ENCODE data around the gene BTBD9.
A peak's percentile ranks its signal among the peaks of the same experiment; 100 is the strongest.

The BTBD9 gene

DNA sequence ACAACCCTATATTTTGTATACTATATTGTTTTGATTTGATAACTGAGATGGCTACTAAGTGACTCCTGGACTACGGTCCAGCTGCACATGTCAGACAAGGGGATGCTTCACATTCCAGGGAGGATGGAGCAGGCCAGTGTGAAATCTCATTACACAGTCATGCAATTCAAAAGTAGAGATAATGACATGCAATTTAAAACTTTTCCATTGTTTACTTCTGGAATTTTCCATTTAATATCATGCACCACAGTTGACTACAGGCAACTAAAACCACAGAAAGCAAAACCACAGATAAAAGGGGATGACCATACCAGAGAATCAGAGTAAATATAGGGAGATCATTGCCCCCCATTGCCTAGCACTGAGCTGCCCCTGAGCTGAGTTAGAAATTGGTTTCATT, 366.4 kb downstream of the BTBD9 start:
- no peak for DNase-seq

DNA sequence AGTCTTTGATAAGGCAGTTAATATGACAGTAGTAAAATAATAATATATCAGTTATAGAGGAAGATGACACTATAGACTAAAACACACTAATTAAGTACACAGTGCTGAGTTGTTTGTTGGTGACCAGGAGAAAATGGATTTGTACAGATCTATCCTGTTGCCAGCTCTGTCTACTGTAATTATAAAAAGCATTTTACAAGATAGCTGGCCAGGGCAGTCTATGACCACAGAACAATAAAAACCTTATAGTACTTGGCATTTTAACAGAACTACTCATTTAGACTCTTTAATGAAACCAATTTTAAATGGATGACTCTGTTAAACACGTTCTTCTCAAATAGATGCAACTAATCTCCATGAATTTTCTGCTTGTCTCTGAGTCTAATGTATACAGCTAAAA, 367.5 kb downstream of the BTBD9 start:
- DNase-seq = no peak

DNA sequence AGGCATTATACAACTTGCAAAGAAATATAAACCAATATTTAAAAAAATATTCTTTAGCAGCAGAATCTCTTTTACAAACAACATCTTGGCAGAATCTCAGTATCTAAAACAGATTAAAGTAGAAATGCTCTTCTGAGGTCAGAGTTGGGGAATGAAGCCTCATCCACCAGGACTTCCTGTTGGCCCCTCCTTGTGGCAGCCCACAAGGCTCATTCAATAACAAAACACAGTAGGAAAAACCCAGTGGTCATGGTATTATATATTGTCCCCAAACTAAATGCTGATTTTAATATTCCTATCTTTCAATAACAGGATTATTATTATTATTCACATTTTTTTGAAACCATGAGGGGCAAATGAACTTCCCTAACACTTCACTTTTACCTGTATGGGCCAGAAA, 368.6 kb downstream of the BTBD9 start:
- no peak for DNase-seq

DNA sequence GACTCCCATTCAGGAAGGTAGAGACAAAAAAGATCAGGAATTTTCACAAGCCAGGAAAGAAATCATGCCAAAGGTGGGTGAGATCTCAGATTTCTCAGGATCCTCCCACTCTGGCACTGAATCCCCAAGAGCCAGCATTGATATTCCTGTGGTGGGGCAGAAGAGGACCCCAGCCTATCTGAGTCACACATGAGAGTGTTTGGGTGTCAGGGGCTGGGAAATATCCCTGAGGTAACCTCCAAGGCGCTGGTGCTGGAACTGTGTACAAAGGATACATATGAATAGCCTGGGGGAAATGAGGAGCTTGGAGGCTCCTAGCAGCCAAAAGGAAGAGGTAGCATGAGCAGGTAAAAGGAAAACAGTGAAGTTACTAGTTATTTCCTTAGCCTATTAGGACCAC, 369.4 kb downstream of the BTBD9 start:
- DNase-seq = no peak

DNA sequence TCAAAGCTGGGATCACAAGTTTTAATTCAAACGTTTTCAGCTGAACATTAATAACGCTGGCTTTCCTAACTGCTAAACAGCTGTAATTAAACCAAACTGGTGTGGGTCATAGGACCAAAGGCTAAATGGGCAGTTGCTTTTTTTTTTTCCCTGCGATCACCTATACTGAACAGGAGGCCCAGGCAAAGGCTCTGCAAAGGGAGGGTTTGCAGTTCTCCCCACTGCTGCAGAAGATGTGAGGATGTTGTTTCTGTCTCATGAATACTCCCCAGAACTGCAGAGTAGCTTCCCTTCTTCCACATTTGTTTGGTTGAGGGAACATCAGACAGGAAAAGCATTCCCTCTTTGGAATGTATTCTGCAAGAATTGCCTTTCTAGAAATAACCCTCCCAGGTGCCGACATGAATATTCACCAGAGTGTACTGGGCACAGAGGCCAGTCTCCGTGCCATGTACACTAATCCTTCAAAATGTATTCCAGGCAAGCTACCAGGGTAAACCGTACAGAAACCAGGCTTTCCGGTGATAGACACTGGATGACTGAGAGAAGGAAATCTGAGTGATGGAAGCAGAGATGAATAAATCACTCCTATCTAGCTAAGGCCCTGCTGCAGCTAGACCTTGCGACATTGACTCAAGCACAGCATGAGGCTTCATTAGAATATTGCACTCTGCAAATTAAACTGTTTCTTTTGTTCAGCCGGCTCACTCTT, 370.1 kb downstream of the BTBD9 start:
- no peak for DNase-seq

DNA sequence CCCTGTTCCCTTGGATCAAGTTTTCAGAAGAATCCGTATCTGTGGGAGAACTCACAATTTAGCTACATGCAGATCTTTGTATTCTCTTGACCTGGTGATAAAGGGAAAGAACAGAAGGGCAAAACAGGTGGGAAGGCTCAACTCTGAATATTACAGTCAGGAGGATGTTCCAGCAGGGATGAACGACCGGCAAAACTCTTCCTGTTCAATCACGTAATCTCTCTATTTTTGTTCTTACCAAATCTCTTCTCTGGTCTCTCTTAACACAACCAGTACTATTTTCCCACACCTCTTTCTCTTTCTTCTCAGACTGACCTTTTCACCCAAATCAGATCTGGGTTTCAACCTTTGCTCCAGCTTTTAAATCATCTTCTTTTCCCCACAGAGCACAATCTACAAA, 371.4 kb downstream of the BTBD9 start:
- no peak for DNase-seq

DNA sequence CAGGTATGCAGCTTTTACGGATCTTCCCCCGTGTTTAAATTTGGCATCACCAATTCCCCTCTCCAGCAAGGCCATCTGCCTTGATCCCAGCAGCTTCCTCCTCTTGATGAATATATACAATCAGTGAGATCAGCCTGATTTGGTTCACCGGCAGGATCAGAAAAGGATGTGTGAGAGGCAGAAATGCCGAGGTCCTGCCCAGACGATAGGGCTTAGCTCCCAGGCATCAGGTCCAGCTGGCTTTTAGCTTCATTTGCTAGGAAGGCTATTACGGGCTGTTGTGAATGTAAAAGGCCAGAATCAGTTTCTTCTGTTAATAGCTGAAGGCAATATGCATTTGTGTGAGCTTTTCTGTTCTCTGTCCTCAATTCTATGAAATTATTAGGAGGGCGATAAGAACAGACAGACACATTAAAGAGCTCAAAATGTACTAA, 372.8 kb downstream of the BTBD9 start:
- DNase-seq = no peak

DNA sequence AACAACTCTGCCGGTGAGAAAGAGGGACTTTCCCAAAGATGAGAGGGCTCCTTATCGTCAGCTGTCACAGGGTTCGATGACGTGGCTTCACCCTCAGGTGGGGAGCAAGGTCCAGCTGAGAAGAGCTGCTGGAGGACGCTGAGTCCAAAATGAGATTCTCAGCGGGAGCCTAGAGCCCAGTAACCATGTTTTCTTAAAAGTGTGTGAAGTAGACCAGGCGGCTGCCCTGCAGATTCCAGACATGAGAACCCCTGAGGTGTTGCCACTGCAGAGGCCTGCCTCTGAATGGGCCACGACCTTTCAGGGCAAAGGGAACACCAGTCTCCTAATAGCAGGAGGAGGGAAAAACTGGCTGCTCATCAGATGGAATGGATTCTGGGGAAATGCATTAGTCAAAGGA, 375.1 kb downstream of the BTBD9 start:
- DNase-seq = no peak

DNA sequence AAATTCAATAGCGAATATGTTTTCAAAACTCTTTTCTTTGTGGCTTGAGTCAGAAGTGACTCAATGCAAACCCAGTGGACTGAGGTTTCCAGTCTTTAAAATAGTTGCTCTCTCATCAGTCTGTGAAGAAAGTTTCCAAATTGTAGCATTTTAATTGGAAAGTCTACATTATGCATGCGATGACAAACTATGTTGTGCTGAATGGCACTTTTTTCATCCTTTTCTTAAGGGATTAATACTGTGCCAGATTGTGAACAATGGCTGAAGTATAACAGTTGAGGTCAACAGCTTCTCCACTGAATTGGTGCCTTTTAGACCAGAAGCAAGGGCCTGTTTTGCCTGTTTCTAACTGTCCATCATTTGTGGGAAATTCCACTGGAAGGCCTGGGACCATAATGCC, 377.1 kb downstream of the BTBD9 start:
- DNase-seq = no peak

DNA sequence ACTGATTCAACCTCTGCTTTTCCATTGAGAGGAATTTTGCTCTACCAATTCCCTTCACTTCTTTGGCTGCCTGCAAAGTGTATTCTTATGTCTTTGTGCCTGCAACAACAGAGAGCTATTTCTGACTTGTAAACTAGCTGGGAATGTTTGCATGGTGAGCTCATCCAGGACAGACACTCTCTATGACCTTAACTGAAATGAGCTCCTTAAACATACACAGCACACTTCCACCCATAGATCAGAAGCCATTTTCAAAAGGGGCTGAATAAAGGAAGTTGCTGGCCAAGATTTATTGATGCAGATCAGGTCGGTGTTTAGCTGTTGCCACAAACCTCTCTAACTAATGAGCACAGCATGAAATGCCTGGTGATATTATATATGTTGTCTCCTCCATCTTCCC, 377.7 kb downstream of the BTBD9 start:
- no peak for DNase-seq

DNA sequence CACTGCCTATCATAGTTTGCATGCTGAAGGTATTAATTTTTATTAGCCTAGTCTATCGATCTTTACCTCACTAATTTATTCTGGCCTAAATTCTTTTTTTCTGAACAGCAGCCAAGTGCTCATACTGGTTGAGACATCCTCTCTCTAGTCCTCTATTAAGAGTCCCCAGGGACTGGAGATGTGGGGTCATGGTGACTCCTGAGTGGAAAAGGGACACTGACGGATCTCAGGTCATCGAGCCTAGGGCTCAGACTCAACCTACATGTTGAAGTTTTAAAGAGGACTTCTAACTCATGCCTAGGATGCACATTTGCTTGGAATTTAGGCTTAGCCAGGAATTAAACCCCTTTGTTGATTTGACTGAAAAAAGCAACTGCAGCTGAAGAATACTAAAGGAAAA, 378.1 kb downstream of the BTBD9 start:
- DNase-seq = no peak

DNA sequence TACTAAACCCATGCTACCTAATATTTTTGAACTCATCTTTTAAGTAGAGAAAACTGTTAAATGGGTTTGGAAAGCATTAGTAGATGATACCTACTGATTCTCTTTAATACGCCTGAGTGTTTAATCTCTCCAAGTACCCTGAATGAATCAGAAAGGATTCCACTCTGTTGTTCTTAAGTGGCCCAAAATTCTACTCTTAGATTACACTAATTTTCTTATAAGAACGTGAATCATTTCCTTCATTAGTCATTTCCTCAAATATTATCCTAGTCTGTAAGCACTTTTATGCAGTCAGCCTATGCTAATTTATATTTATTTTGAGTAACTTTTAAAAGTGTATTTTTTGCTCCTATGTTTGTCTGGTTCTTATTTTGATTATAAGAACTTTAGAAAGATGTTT, 380.0 kb downstream of the BTBD9 start:
- DNase-seq = no peak

DNA sequence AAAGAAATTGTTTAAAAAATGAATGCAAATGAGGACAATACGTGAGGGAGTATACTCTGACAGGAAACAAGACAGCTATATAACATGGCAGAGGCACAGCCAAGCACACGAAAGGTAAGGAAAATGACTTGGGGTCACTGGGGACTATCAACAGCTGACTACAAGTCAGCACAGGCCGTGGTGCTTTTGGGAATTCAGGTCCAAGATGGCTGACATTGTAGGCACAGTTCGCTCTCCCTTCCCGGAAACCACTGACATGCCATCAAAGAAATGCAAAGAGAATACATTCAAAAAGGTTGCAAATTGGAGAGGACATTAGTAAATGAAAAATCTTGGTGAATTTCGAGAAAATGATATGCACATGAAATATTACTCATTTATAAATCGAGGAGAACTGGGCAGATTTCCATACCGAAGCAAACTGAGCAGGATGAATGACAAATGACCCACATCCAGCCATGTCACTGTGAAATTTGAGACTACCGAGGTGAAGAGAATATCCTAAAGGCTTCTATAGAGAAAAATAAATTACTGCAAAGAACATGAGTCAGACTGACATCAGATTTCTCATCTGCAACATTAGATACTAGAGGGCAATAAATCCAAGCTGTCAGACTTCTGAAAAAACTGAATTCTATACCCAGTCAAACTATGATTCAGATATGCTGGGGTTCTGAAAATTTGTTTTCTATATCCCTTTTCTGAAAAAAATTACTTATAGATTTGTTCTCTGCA, 391.1 kb downstream of the BTBD9 start:
- no peak for DNase-seq

DNA sequence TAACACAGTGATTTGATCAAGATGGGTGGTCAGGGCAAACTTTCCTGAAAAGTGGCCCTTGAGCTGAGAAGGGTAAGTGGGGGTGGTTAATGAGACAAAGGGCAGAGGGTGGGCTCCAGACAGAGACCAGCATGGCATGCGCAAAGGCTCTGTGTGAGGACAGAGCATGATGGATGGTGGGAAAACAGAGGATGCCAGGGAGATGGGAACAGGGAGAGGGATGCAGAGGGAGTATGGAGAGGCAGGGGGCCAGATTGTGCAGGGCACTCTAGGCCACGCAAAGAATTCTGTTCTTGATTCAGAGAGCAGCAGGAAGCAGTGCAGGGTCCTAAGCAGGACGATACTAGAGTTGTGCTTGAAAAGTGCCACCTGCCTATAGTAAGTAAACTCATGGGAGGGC, 394.4 kb downstream of the BTBD9 start:
- DNase-seq = no peak

DNA sequence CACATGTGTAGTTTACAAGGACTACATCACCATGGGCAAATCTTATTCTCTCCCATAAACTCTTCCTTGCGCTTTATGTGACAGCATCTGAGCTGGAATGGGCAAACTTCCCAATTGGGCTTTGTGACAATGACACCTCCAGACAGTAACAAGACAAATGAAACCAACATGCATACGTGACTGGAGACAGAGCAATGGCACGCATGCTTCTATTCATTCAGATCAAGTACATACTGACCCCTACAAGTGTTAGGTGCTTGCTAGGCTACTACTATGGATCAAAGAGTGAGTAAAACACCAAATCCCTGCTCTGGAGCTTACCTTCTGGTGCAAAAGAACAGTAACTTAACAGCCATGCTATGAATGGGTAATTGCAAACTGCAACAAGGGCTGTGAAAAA, 394.9 kb downstream of the BTBD9 start:
- DNase-seq = peak; percentile 86

DNA sequence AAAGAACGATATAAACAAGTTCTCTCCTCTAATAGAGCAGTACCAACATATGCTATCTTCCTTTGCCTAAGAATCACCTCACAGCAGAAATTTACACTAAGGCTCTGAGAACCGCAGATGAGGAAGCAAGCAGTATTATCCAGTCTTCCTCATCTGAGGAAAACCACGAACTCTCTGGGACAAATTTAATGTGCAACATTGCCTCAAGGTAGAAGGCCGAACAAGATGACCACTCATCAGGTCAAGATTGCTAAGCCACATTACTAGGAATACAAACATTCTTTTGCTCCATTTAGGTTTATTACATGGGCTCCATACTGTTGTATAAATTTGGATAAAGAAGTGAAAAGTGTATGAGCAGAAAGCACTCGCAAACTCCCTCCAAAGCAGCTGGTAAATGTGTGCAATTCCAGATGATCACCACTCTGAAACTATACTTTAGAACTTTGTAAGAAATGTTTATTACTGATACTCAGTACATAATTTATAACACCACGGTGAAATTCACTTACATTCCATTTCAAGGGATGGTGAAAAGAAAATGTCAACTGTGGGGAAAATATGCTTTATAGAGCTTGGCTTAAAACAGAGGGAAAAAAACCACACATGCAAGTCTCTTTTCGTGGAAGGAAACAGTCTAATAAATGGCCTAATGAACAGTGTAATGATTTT, 398.4 kb downstream of the BTBD9 start:
- no peak for DNase-seq

DNA sequence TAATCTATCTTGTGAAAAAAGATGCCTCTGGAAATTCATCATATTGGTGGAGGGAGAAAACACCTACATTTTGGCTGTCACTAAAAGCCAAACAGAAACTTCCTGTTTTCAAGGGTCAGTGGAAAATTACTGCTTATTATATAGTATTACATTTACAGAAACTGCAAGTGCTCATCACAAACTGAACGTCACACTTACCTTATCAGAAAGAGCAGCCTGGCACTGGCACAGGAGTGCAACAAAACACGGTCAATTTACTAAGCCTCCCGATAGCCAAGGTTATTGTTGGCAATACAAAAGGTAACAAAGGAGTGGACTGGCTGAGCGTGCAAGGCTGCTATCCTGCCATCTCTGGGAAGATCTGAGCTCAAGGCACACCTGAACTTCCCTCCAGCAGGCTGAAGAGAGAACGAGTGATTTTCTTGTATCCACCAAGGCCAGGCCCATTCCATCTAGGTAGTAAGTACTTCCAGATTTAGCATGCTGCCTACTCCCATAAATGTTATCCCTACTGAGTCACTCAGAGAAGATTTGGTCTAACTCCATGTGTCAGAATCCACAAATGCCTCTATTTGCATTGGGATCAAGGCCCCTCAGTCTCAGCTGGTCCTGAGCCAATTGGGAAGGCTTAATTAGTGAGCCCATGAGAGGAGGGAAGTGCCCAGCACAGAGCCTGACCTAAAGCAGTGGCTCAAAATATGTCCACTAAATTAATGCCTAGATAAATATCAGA, 399.8 kb downstream of the BTBD9 start:
- DNase-seq = no peak

DNA sequence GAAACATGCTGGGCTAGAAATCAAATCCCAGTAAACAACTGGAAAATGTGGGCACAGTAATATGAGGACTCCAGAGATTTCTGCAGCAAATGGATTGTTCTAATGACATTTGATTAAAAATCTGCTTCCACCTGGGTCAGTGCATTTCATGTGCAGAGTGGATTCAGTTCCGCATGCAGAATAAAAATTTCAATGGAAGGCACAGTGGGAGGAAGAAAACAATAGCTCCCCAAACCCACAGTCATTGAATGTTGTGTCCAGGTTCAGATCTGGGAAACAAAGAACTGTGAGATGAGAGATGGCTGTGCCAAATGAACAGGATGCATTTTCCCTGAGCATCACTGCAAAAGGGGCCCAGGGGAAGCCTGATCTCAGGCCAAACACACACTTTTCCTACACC, 403.1 kb downstream of the BTBD9 start:
- no peak for DNase-seq

DNA sequence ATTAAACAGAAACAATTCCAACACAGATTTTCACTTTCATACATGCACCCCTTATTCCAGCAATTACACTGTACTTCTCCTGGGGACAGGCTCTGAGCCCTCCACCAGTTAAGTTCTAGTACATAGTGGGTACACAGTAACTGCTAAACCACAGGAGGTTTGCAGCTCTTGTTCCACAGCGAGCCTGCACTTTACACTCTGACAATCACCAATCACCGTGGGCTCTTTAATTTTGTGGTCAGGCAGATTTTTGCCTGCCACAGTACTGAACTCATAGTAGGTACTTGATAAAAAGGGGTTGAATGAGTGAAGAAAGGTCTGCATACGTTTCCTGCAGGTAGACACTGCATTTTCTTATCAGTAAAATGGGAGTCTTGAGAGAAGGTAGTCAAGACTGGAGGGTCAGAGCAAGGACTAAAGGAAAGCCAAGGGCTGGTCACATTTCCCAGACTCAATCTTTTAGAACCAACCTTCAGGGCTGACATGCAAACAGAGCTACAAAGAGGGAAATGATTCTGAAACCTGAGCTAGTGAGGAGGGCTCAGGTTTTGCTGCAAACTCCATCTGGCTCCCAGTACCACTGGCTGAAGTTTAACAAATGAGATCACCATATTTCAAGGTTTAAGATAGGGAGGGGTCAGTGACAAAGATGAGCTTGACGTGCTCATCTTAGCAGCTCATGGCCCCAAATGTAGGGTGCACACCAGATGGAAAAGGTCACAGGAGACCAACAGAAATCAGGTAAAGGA, 404.6 kb downstream of the BTBD9 start:
- no peak for DNase-seq

DNA sequence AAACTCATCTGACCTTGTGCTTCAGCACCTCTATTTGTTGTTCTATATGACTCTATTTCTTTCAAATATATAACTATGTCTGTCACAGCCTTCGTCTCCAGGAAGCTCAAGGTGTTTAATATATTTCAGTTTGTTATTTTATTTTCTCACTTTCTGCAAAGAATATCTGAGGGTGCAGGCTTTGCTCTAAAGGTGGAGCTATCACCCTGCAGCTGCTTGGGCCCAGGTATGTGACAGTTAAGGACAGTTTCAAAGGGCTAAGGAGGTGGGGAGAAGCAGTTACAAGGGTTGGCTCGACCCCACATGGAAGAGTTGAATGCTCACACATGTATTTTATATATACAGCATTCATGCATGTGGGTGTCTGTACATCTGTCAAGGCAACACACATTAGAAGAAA, 405.6 kb downstream of the BTBD9 start:
- no peak for DNase-seq

DNA sequence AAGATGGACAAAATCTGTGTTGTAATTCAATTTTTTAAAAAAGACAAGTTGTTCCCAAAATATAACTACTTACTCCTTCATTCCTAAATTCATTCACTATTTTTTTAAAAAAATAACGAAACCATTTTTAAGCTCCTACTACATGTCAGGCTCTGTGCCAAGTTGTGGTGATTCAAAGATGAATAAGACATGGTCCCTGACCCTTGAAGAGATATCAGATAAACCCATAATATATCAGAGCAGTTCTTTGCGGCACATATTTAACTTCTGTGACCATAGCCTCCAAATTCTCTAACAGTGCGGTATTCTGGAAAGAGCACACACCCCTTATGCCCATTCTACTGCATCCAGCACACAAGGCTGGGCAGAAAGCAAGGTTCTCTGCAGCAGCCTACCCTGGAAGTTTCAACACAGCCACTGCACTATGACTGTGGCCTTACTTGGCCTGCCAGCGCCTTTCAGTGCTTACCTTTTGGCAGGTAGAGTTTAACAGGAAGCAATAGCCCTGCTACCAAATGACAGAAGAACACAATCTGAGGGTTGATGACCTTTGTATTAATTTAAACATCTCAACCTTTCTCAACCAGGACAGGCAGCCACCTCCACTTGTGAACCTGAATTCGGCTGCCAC, 406.5 kb downstream of the BTBD9 start:
- no peak for DNase-seq

DNA sequence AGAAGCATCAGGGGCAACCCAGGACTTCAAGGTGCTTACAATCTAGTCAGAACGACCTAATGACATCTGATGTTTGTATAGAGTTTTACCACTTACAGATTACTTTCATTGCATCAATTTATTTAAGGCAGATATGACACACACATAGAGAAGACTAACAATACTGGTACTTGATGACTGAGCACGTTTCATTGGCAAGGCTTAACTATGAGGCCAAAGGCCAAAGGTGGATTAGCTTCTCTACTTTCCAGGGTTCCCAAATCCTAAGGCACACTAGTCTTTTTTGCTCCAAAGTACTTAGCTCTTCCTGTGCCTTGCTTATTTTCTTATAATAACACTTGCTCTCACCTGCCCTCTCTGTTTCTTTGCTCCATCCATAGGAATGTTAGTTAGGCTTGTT, 414.0 kb downstream of the BTBD9 start:
- no peak for DNase-seq

All from NCI-H774 (cell line).